LHCN-M2 (cell line): ENCODE measurements around the gene TLE3. TPM values are rescaled to one million over a fixed set of nuclear protein-coding genes. Genes with fewer than 3 reads are reported as not detected.

Source experiments
- DNase-seq: peaks from one replicate; pipeline ENCODE4 v3.0.0-alpha.2; 2012; ENCODE audit warnings: low read depth
- total RNA-seq: library from RNA; depleted of rRNA; stranded (reverse); fragments of >200 nt; gene quantifications from 2 replicates; pipeline ENCODE4 v1.2.3, GENCODE V29; 2014

Gene TLE3
- total RNA-seq, 1 experiment from 2014 or later = 22.3 TPM

DNA sequence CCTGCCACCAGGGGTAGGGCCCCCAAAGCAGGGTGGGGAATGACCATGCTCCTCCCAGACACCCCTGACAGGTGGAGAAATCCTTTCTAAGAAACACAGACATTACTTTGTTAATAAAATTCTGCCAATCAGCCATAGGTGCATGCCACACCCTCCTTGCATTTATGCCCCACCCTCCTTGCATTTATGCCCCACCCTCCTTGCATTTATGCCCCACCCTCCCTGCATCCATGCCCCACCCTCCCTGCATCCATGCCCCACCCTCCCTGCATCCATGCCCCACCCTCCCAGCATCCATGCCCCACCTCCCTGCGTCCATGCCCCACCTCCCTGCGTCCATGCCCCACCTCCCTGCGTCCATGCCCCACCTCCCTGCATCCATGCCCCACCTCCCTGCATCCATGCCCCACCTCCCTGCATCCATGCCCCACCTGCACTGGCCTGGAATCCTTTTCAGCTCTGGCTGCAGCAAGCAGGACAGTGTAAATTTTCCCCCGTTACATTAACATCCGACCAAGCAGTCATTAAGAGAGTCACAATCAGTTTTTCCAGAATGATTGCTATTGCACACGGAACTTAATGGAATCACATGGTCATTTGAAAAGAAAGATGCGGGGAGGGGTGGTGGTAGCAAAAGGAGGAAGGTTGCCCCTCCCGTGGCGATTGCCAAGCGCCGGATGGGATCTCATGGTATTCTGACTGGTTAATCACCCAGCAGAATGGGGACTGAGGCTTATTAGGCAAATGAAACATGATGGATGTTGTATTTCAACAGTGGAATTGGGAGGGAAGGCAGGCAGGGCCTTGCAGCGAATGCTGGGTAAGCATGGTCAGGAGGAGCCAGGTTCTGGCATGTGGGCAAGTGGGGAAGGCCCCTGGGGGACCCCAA, 91.2 kb downstream of the TLE3 start:
- DNase-seq = no peak

DNA sequence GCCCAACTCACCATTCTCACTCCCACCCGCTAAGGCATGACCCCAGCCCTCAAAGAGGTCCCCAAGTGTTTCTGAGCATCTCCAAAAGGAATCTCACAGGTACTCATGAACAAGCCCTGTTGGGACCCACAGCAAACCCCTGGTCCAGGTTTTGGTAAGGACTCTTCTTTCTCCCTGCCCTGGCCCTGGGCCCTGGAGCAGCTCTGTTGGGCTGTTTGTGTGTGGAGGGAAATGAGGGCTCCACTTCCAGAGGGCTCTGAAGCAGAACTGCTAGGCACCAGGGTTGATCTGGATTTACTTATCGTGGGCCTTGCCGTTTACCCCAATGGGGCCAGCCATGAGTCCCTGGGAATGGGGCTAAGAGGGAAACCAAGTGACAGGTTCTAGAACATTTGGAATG, 92.9 kb downstream of the TLE3 start:
- DNase-seq = no peak

DNA sequence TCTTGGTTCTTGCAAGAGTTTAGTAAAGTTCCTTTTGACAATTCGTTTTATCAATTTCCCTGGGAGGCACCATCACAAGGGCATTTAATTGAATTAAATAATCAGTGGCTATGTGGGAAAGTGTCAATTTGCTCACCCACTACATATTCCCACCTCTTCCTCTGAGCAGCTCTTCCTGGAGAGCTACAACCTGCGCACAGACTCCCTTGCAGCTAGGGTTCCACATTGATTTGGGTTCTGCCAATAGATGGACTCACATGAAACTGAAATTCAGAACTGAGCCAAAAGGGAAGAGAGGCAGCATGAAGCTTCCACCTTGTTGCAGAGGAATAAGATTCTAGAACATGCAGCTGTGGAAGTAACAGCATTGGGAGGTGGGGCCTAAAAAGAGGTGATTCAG, 94.8 kb downstream of the TLE3 start:
- no peak for DNase-seq

DNA sequence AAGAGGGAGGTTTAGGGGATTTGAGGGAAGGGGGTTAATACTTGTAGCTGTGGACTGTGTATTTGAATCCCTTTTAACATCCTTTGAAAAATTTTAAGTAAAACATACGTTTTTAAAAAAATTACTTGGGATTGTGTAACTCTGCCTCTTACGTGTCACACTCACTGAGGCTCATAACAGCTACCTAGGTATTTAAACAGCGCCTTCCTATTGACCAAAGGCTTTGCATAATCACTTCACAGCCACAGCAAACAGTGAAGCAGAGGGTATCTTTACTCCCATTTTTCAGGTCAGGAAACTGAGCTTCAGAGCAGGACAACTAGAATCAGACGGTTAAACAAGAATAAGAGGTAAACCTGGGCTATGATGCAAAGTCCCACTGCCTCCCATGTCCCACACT, 95.9 kb downstream of the TLE3 start:
- no peak for DNase-seq

DNA sequence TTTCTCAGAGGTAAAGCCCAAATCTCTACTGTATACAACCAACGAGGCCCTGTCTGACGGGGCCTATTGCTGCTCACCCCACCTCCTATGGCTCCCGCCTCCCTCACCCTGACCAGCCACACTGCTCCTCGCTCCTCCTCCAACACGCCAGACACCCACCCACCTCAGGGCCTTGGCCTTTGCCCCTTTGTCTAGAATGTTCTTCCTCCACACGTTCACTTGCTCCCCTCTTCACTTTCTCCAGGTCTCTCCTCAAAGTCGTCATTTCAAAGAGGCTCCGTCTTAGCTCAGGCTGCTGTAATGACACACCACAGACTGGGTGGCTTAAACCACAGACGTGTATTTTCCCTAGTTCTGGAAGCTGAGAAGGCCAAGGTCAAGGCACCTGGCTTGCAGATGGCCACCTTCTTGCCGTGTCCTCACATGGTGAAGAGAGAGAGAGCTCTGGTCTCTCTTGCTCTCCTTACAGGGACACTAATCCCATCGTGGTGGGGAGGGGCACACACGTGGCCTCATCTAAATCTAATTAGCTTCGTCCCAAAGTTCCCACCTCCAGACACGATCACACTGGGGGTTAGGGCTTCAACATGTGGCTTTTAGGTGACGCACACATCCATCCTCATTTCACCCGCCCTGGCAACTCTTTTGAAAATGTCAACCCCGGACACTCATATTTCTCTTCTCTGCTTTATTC, 98.2 kb downstream of the TLE3 start:
- DNase-seq = no peak

DNA sequence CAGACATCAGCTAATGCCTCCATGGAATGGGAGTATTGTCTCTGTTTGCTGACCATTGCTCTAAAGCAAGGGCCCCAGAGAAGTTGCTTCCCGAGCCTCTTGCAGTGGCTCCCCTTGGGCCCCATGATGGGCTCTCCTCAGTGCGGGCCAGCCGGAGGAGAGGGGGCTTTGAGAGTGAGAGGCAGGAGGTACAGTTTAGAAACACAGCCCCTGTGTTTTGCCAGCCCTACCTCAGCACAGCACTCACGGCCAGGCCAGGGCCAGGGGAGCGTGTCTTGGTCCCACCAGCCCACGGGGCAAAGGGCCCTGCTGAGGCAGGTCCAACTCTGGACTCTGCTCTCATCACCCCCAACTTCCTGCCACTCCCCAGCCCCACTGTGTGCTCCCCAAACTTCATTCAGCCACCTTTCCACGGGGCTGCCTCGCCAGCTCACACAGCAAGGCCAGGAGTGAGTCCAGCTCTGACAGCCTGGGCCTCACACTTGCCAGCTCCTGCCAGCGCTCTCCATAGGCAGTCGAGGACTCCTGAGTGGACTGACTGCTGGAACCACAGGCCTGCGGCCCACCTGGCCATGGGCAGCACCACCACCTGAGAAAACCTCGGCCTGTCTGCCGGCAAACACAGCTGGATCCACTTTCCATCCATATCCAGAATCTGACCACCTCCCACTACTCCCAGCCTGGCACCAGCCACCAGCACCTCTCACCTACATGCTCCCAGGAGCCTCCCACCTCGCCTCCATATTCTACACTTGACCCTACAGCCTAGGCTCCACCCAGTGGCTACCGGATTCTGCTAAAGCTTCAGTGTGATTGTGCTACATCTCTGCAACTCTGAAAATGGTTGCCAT, 99.0 kb downstream of the TLE3 start:
- DNase-seq = no peak

DNA sequence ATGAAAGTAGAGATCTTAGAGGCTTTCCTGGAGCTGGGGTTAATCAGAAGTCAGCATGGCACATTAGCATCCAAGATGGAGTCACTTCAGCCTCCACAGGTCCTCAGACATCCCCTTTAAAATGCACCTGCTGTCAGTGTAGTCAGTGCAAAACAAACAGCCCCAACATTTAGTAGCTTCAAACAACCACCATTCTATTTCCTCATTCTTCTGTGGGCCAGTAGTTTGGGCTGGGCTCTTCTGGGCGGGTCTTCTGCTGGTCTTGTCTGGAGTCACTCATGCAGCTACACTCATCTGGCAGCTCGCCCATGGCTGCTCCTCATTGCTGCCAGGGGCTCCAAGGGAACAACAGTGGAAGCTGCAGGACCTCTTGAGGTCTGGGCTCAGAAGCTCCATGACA, 99.9 kb downstream of the TLE3 start:
- no peak for DNase-seq
